ENCODE results near the gene PTPN23.

- TF ChIP-seq TCF4 (CRISPR knock-in tag; IDR thresholded peaks at IDR 0.05; ENCODE audit: borderline replicate concordance), result no peak
- no peak for TF ChIP-seq PATZ1 (CRISPR knock-in tag; IDR thresholded peaks at IDR 0.05; ENCODE audit: borderline replicate concordance)
- TF ChIP-seq CREB5 (CRISPR knock-in tag; IDR thresholded peaks at IDR 0.05; ENCODE audit: low read depth), result no peak
- TF ChIP-seq SNAI2 (CRISPR knock-in tag; IDR thresholded peaks at IDR 0.05), result no peak
- TF ChIP-seq OSR1 (CRISPR knock-in tag; IDR thresholded peaks at IDR 0.05), result no peak
- TF ChIP-seq CSRNP3 (CRISPR knock-in tag; IDR thresholded peaks at IDR 0.05), result no peak
- no peak for TF ChIP-seq PPARA (CRISPR knock-in tag; IDR thresholded peaks at IDR 0.05; ENCODE audit: borderline replicate concordance)
Measured at GRCh38 chr3:47347217-47347801, 33.5 kb upstream of the PTPN23 start.
